DMS 273 treated with DMSO at 0.1 percent for 48 hours (cell line): ENCODE data around the gene ABCC3.

Experiments used
- DNase-seq: peaks from one replicate; lab custom pipeline; 2025; lab: John Stamatoyannopoulos, UW

Gene ABCC3

DNA sequence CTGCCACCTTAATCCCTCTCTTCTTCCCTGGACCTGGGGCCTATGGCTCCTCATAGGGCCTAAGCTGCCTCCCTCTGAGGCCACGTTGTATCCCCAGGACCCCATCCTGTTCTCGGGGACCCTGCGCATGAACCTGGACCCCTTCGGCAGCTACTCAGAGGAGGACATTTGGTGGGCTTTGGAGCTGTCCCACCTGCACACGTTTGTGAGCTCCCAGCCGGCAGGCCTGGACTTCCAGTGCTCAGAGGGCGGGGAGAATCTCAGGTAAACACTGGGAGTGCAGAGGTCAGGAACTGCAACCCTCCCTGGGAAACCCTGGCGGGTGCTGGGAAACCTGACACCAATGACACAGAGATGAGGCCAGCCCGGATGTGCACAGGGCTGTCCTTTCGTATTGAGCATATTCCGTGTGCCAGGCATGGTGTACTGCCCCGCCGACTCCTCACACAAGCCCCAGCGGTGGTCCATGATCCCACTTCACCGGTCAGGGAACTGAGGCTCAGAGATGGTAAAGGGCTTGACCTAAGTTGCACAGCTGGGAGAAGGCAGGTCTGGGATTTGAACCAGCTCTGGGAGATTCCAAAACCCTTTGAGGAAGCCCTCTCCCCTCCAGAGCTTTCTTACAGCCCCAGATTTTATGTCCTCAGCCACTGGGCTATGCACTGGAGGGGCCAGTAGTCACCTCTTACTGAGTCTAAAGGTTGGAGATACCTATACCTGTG lies 50.1 kb downstream of the ABCC3 start:
- no peak for DNase-seq

DNA sequence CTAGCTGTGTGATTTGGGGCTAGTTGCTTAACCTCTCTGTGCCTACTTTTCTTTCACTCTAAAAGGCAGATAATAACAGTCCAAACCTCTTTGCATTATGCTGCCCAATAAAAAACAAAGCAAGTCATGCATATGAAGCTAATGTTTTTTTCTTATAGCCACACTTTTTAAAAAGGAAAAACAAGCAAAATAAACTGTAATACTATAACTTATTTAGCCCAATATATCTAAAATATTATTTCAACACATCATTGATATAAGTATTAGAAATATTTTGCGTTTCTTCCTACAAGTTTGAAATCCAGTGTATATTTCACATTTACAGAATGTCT lies 50.6 kb downstream of the ABCC3 start:
- DNase-seq = no peak

- DNase-seq = no peak
Observed at GRCh38 chr17:50685691-50686493, 51.2 kb downstream of the ABCC3 start.

- DNase-seq = no peak
Observed at GRCh38 chr17:50686494-50687199, 52.0 kb downstream of the ABCC3 start.

DNA sequence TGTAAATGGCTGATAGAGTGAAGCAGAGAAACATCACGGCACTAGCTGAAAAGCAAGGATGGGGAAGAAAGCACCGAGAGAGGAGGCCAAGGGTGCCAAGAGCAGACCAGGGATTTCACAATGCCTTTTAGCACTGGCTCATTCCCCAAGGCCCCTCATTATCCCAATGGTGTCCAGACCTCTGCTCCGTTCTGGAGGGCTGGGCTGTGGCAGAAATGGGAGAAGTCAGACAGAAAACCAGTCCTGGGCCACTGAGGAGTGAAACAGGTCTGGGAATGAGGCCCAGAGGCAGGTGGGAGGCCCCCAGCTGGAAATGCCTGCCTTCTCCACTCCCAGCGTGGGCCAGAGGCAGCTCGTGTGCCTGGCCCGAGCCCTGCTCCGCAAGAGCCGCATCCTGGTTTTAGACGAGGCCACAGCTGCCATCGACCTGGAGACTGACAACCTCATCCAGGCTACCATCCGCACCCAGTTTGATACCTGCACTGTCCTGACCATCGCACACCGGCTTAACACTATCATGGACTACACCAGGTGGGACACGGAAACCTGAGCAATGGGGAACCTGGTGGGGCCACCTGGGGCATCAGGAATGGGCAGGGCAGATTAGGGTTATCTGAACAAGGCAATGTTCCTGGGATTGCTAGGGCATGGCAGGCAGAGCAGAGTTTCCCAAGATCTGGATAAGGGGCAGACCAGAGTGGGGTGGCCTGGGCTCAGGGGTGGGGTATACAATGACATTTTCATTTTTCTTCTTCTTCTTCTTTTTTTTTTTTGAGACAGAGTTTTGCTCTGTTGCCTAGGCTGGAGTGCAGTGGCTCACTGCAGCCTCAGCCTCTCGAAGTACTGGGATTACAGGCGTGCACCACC lies 52.8 kb downstream of the ABCC3 start:
- DNase-seq = no peak

DNA sequence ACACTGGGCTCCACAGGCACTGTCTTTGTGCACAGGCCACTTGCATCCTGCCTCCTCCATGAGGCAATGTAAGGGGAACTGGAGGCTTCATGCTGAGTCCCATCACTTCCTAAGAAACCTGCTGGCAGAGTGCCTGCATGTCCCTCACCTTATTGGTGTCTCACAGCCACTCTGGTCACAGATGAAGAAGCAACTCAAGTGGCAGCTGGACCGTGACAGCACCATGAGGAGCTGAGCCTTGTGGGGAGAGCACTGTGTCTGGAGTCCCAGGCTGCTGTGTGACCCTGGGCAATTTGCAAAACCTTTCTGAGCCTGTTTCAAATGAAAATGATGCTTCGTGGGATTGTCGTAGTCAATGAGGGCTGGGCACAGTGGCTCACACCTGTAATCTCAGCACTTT lies 53.6 kb downstream of the ABCC3 start:
- DNase-seq = no peak

DNA sequence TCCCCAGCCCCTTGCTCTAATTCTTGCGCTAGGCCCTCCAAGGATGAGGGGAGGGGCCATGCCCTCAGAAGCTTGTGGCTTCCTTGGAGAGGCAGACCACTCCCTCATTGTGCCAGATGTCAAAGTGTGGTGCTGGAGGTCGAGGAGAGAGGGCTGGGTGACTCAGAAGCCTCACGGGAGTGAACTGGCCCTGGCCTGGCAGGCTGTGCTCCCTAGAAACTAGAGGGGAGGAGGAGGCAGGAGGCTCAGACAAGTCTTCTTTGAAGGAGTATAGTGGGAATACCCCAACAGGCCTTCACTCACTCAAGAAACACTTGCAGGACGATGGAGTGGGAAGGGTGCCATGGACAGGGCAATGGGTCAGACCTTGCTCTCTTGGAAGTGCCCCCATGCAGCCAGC lies 54.6 kb downstream of the ABCC3 start:
- DNase-seq = no peak

- DNase-seq = no peak
Observed at GRCh38 chr17:50689956-50690886, 55.5 kb downstream of the ABCC3 start.

GRCh38 chr17:50690887-50691549 lies 56.3 kb downstream of the ABCC3 start:
- no peak for DNase-seq

DNA sequence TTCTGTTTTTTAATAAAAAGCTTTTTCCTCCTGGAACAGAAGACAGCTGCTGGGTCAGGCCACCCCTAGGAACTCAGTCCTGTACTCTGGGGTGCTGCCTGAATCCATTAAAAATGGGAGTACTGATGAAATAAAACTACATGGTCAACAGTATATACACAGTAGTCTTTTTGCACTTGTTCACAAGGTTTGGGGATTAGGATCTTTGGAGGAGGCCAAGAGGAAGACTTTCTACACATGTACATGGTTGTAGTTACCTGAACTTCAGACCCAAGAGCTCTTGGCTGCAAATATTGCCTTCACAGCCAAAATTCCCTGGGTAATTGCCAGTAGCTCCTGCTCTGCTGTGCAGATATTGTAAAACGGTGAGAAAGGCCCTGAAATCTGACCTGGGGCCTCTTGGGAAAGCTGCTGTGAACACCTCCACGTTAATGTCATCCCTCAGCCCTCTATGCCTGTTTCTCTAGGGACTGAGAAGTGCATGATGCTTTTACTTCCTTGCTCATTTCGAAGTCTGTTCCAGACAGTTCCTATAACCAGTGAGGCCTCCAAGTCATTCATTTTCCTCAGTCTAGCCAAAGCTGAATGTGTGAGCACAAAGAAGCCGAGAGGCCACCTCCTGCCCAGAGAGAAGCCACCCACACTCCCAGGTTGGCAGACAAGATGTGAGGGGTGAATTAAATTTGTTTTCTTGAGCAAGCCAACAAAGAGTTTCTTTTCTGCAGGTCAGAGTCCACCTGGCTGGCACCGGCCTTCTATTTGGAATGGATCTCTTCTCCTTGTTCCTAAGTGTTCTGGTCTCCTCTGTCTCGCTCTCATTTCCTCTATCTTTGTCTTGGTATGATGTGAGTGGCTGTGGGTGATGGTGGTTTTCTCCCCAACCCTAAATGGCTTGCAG lies 57.1 kb downstream of the ABCC3 start:
- no peak for DNase-seq

- DNase-seq = no peak
Observed at GRCh38 chr17:50692448-50693035, 57.9 kb downstream of the ABCC3 start.

DNA sequence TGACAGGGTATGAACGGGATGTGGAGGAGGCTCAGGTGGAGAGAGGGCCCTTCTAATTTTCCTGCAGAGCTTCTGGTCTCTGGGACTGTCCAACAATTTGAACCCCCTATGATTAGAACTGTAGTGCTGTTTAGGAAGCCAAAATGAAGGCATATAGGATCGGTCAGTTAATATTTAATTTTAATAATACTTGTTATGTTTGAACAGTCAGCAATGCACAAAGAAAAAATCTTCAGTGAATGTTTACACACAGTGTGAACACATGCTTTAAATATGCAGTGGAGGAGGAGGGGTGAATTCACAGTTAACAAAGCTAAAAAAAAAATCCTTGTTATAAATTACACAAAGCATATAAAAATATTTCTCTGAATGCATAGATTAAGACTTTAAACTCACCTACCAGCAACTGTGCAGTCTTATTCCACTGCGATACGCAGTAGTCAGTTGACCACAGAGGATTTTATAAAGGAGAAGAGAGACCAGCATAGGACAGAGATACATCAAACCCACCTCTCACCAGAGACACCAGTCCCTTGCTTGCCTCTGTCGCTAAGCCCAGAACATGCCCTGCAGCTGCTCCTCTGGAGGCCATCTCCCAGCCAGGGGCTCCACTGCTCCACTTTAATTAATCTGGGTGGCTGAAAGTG lies 58.5 kb downstream of the ABCC3 start:
- DNase-seq = no peak

GRCh38 chr17:50696365-50696879 lies 61.7 kb downstream of the ABCC3 start:
- no peak for DNase-seq

- DNase-seq = no peak
Observed at GRCh38 chr17:50697062-50697461, 62.4 kb downstream of the ABCC3 start.

GRCh38 chr17:50697663-50698272 lies 63.1 kb downstream of the ABCC3 start:
- no peak for DNase-seq

DNA sequence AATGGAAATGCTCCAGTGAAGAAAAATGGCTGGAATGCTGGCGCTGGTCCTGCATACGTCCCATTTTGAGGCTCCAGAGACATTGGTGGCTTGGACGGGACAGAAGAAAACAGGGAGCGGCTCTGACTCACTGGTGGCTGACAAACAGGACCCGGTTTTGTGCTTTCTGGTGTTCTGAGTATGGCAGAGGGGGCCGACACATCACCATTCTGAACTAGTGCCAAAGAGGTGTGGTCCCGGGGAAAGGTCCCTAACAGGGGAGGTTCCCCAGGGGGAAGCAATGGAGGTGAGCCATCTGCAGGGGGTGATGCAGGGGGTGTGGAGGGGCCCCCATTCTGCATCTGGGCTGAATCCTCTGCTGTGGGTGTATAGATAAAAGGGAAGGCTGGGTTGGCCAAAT lies 64.7 kb downstream of the ABCC3 start:
- DNase-seq = no peak

DNA sequence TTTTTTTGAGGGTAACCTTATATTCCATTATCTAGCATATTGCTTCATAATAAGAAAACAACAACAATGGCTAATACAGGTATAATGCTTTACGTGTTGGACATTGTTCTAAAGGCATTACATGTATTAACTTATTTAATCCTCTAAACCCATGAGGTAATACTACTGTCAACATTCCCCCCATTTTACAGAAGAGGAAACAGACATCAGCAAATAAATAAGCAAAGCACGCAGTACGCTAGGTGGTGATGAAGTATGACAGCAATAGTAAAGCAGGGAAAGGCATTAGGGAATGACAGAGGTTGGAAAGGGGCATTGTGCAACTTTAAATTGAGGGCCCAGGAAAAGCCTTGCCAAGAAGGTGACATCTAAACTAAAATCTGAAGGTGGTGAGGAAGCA lies 68.5 kb downstream of the ABCC3 start:
- no peak for DNase-seq
